Testis (tissue), 3 donors: ENCODE measurements around the gene PTPRT. TPM values are rescaled to one million over a fixed set of nuclear protein-coding genes. Genes with fewer than 3 reads are reported as not detected.

Experiments
- DNase-seq: peaks from one replicate; pipeline ENCODE4 v3.0.0-alpha.2; 2019
- H3K27ac ChIP-seq, 2 donors: fragments of 200-600 bp; sonication (generic); one replicate each; pipeline ENCODE4 v1.5.1; 2019
- H3K27me3 ChIP-seq: fragments of 200-600 bp; sonication (generic); one replicate; pipeline ENCODE4 v1.5.1; 2019
- H3K36me3 ChIP-seq: fragments of 200-600 bp; sonication (generic); one replicate; pipeline ENCODE4 v1.5.1; 2017; ENCODE audit warnings: low read depth; ENCODE audit errors: missing control alignments
- H3K4me1 ChIP-seq: fragments of 200-600 bp; sonication (generic); one replicate; pipeline ENCODE4 v1.5.1; 2019
- H3K4me3 ChIP-seq, 2 donors: fragments of 200-600 bp; sonication (generic); one replicate each; pipeline ENCODE4 v1.5.1; 2017 to 2019
- H3K9me3 ChIP-seq: fragments of 200-600 bp; sonication (generic); one replicate; pipeline ENCODE4 v1.5.1; 2017
- POLR2A ChIP-seq: fragments of 450-650 bp; IDR thresholded peaks from one replicate; pipeline ENCODE4 v1.6.1; 2017; ENCODE audit warnings: antibody characterized with exemption, mild to moderate bottlenecking, moderate library complexity
- WGBS, 2 donors: methylation state at CpG; one replicate each; pipeline ENCODE4 v1.1.5; 2018; 5-methylcytosine and 5-hydroxymethylcytosine counted together
- intact Hi-C: fragments of 100-400 bp; cut with DNase I; formaldehyde crosslinking; loops from one replicate; pipeline ENCODE4 v1.15.1; 2023; ENCODE audit warnings: low total_unique reads
- polyA plus RNA-seq: library from polyadenylated mRNA; stranded (reverse); fragments of 350-450 nt; fragmentation: Illumina TruSeq; extraction: RNeasy Lipid Tissue Mini Kit (QIAGEN cat#74804); gene quantifications from one replicate; pipeline ENCODE4 v1.2.3, GENCODE V29; 2014; ENCODE audit warnings: low read depth, low replicate concordance; ENCODE audit not compliant: insufficient read depth
- total RNA-seq, 2 donors: library from RNA; depleted of rRNA; stranded (reverse); fragments of >200 nt; gene quantifications; one replicate each; pipeline ENCODE4 v1.2.3, GENCODE V29; 2016
- TF ChIP-seq, protein P1 (sequence below), 3 experiments: fragments of 450-650 bp in 2 of 3; fragments of 200-600 bp in 1 of 3; sonication (generic) in 1 of 3; IDR thresholded peaks; one replicate each; pipeline ENCODE4 v1.5.1; 2016 to 2019; ENCODE audit warnings: antibody characterized with exemption in 3 of 3, mild to moderate bottlenecking in 2 of 3, moderate library complexity in 1 of 3

Gene PTPRT
- total and polyA plus RNA-seq, 3 donors from 2014 or later, result 2.3 to 2.5 (median 2.3) TPM

DNA sequence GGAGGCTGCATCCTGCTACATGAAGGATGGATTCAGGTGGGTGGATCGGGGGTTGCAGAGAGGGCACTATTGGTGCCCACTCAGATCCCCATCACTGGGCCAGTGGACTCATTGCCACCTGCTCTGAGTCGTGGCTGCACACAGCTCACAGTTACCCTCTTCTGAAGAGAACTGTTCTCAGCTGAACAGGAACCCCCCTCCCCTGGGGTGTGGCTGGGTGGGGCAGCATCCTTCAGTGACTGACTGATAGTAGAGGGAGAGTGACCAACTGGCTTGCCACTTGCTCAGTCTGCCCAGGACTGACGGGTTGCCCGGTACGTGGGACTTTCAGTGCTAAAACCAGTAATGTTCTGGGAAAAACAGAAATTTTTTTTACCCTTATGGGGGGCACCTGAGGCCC lies 1077.5 kb downstream of the PTPRT start:
- no peak for DNase-seq
- Histone ChIP-seq H3K4me3 (no peak overlapping the region), H3K27me3 (no peaks in the 10 kb centered on the region), H3K9me3 (no peaks in the 10 kb centered on the region), H3K4me1 (no peaks in the 10 kb centered on the region), H3K36me3 (no peaks in the 10 kb centered on the region), H3K27ac (no peak overlapping the region)
- no peak for TF ChIP-seq POLR2A
- TF ChIP-seq, protein P1, sequence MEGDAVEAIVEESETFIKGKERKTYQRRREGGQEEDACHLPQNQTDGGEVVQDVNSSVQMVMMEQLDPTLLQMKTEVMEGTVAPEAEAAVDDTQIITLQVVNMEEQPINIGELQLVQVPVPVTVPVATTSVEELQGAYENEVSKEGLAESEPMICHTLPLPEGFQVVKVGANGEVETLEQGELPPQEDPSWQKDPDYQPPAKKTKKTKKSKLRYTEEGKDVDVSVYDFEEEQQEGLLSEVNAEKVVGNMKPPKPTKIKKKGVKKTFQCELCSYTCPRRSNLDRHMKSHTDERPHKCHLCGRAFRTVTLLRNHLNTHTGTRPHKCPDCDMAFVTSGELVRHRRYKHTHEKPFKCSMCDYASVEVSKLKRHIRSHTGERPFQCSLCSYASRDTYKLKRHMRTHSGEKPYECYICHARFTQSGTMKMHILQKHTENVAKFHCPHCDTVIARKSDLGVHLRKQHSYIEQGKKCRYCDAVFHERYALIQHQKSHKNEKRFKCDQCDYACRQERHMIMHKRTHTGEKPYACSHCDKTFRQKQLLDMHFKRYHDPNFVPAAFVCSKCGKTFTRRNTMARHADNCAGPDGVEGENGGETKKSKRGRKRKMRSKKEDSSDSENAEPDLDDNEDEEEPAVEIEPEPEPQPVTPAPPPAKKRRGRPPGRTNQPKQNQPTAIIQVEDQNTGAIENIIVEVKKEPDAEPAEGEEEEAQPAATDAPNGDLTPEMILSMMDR (IDR thresholded peaks at IDR 0.05), result no peak
- intact Hi-C loops, result no loop called here
- 86 to 92% methylated on average over 2 to 5 of the region's 5 CpGs for WGBS, 2 donors

DNA sequence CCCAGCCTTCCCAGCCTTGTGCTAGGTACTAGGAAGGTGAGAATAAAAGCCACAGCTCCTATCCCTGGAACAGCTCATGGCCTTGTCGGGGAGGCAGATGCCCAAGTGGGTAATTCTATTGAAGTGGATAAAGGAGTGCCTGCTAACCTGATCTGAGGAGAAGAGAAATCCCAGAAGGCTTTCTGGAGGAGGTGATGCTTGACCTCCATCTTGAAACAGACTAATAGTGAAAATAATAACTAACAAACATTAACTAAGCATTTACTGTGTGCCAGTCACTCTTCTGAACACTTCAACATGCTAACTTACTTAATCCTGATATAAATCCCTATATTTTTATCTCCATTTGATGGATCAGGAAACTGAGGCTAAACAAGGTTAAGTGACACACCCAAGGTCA lies 1078.4 kb downstream of the PTPRT start:
- no peaks in the 10 kb centered on the region for H3K4me1 ChIP-seq
- no peaks in the 10 kb centered on the region for H3K9me3 ChIP-seq
- H3K4me3 ChIP-seq, result no peak overlapping the region
- intact Hi-C loops, result no loop called here
- no peak for TF ChIP-seq POLR2A
- TF ChIP-seq, protein P1 (IDR thresholded peaks at IDR 0.05), result no peak
- no peaks in the 10 kb centered on the region for H3K27me3 ChIP-seq
- WGBS, 2 donors, result 87 to 95% methylated on average over 1 of the region's 1 CpG
- DNase-seq, result no peak
- H3K36me3 ChIP-seq, result no peaks in the 10 kb centered on the region
- no peak overlapping the region for H3K27ac ChIP-seq

DNA sequence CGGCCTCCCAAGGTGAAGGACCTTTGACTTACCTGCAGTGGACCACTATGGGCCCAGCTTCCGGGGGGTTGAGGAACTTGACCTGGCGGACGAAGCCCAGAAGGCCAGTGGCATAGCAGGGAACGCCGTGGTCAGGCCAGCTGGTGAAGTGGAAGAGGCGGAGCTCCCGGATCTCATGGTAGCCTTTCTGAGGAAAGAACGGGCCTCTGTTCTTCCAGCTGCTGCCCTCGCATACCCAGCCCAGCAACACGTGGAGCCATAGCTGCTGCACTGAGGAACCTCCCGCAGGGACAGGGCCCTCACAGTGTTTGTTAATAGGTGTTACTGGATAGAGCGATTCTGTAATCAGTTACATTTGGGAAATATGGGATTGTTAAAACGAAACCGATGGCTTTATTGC lies 1079.4 kb downstream of the PTPRT start:
- TF ChIP-seq POLR2A, result no peak
- TF ChIP-seq, protein P1 (IDR thresholded peaks at IDR 0.05), result no peak
- 85 to 86% methylated on average over 14 to 15 of the region's 15 CpGs for WGBS, 2 donors
- Histone ChIP-seq H3K4me1 (no peaks in the 10 kb centered on the region), H3K9me3 (no peaks in the 10 kb centered on the region), H3K36me3 (no peaks in the 10 kb centered on the region), H3K27ac (no peak overlapping the region), H3K4me3 (no peak overlapping the region), H3K27me3 (no peaks in the 10 kb centered on the region)
- intact Hi-C loops, result no loop called here
- DNase-seq, result no peak

DNA sequence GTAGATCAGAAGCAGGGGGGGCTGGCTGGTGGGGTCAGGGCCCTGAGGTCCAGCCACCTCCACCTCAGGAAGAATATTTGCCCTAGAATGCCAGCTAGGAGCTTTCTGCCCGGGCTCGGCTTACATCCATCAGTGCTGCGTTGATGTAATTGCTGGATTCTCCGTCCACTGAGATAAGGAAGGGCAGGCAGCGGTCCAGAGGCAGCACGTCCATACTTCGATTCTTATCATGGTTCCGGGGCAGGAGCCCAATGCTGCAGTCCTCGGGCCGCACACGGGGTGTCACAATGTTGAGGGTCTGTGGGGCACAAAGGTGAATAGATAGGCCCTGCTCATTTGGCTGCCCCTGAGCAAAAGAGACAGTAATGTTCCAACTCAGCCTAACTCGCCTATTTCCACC lies 1087.7 kb downstream of the PTPRT start:
- Histone ChIP-seq H3K36me3 (no peaks in the 10 kb centered on the region), H3K9me3 (no peaks in the 10 kb centered on the region), H3K27ac (no peak overlapping the region), H3K4me3 (no peak overlapping the region), H3K4me1 (peaks cover 14% of the 10 kb centered on the region), H3K27me3 (no peaks in the 10 kb centered on the region)
- DNase-seq, result no peak
- TF ChIP-seq POLR2A, result no peak
- TF ChIP-seq, protein P1 (IDR thresholded peaks at IDR 0.05), result no peak
- WGBS, 2 donors, result 76 to 84% methylated on average over 8 to 12 of the region's 12 CpGs
- intact Hi-C loops, result no loop called here

DNA sequence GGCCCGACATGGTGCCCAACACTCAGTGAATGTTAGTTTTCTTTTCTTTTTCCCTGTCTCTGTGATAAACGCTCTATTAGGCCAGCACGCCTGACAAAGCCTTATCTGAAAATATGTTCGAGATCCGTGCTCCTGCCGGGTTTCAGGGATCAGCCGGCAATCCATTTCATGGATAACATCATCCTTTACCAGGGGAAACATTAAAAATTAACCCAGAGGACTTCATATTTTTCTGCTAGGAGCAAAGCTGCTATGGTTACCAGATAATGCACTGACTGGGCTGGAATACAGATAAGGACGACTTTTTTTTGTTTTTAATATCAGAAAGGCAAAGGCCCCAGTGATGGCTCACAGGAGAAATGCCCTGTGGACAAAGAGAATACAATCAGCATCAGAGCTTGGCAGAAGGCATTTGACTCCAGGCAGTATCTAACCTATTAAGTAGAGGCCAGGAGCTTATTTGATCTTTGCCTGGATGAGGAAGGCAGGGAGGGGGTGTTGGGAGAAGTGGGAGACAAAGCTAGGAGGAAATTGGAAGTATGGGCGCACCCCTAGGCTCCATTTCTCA lies 1089.5 kb downstream of the PTPRT start:
- no peaks in the 10 kb centered on the region for H3K9me3 ChIP-seq
- H3K36me3 ChIP-seq, result no peaks in the 10 kb centered on the region
- no peak overlapping the region for H3K27ac ChIP-seq
- DNase-seq, result no peak
- H3K4me1 ChIP-seq, result peaks cover 14% of the 10 kb centered on the region
- H3K4me3 ChIP-seq, result no peak overlapping the region
- no peak for TF ChIP-seq POLR2A
- intact Hi-C loops, result no loop called here
- WGBS, 2 donors, result 42 to 62% methylated on average over 9 of the region's 9 CpGs
- no peaks in the 10 kb centered on the region for H3K27me3 ChIP-seq
